ENCODE measurements around the gene WDFY4. TPM values are rescaled to one million over a fixed set of nuclear protein-coding genes. Genes with fewer than 3 reads are reported as not detected.

Gene WDFY4
- total and polyA plus RNA-seq, 2 donors (not counting 1 experiment from before 2014, with no cell fraction given) = 0.06 to 0.66 TPM

- H3K27ac ChIP-seq (ENCODE audit: insufficient read depth, low read length) = no peak overlapping the region
- H3K79me2 ChIP-seq (ENCODE audit: control insufficient read depth, insufficient read depth, low read length) = no peaks in the 10 kb centered on the region
- no peaks in the 10 kb centered on the region for H3K36me3 ChIP-seq (ENCODE audit: control insufficient read depth, insufficient read depth, low read length)
- H3K9me3 ChIP-seq (ENCODE audit: control insufficient read depth, insufficient read depth, low read depth, low read length) = no peaks in the 10 kb centered on the region
- no peak for DNase-seq (ENCODE audit: low read depth in 2 of 2)
- TF ChIP-seq CTCF (conservative IDR thresholded peaks at IDR 0.05 in 1 of 2, IDR thresholded peaks at IDR 0.05 in 1 of 2; ENCODE audit: low read depth in 1 of 2, low read length in 2 of 2) = no peak
- TF ChIP-seq EZH2 (IDR thresholded peaks at IDR 0.05; ENCODE audit: low read length, missing control alignments) = no peak
- H3K4me3 ChIP-seq (replicated peaks in 1 of 4; ENCODE audit: control extremely low read depth in 1 of 4, insufficient read depth in 1 of 4, low read depth in 3 of 4, low read length in 4 of 4) = no peak overlapping the region
- H3K9ac ChIP-seq (ENCODE audit: insufficient read depth, low read length) = no peak overlapping the region
- H4K20me1 ChIP-seq (ENCODE audit: control insufficient read depth, extremely low read depth, insufficient read depth, low read length) = no peaks in the 10 kb centered on the region
- H3K27me3 ChIP-seq (ENCODE audit: control insufficient read depth, insufficient read depth, low read length) = peaks cover 6% of the 10 kb centered on the region
- no peak overlapping the region for H3K4me2 ChIP-seq (ENCODE audit: extremely low read depth, insufficient read depth, low read length)
- H2AFZ ChIP-seq (ENCODE audit: low read length) = no peak overlapping the region
- H3K4me1 ChIP-seq (ENCODE audit: control insufficient read depth, extremely low read depth, insufficient read depth, low read length) = no peaks in the 10 kb centered on the region
Observed at GRCh38 chr10:48769706-48770435, 85.2 kb downstream of the WDFY4 start.

GRCh38 chr10:48770561-48771089, 86.0 kb downstream of the WDFY4 start:
- Histone ChIP-seq H3K79me2 (ENCODE audit: control insufficient read depth, insufficient read depth, low read length) (no peaks in the 10 kb centered on the region), H3K27ac (ENCODE audit: insufficient read depth, low read length) (no peak overlapping the region), H2AFZ (ENCODE audit: low read length) (no peak overlapping the region), H3K4me2 (ENCODE audit: extremely low read depth, insufficient read depth, low read length) (no peak overlapping the region), H4K20me1 (ENCODE audit: control insufficient read depth, extremely low read depth, insufficient read depth, low read length) (no peaks in the 10 kb centered on the region), H3K9me3 (ENCODE audit: control insufficient read depth, insufficient read depth, low read depth, low read length) (no peaks in the 10 kb centered on the region), H3K9ac (ENCODE audit: insufficient read depth, low read length) (no peak overlapping the region), H3K27me3 (ENCODE audit: control insufficient read depth, insufficient read depth, low read length) (peaks cover 6% of the 10 kb centered on the region), H3K4me3 (replicated peaks in 1 of 4; ENCODE audit: control extremely low read depth in 1 of 4, insufficient read depth in 1 of 4, low read depth in 3 of 4, low read length in 4 of 4) (no peak overlapping the region), H3K36me3 (ENCODE audit: control insufficient read depth, insufficient read depth, low read length) (no peaks in the 10 kb centered on the region), H3K4me1 (ENCODE audit: control insufficient read depth, extremely low read depth, insufficient read depth, low read length) (no peaks in the 10 kb centered on the region)
- TF ChIP-seq CTCF (conservative IDR thresholded peaks at IDR 0.05 in 1 of 2, IDR thresholded peaks at IDR 0.05 in 1 of 2; ENCODE audit: low read depth in 1 of 2, low read length in 2 of 2) (no peak), EZH2 (IDR thresholded peaks at IDR 0.05; ENCODE audit: low read length, missing control alignments) (no peak)
- no peak for DNase-seq (ENCODE audit: low read depth in 2 of 2)

- TF ChIP-seq EZH2 (IDR thresholded peaks at IDR 0.05; ENCODE audit: low read length, missing control alignments) (no peak), CTCF (conservative IDR thresholded peaks at IDR 0.05 in 1 of 2, IDR thresholded peaks at IDR 0.05 in 1 of 2; ENCODE audit: low read depth in 1 of 2, low read length in 2 of 2) (no peak)
- Histone ChIP-seq H3K27me3 (ENCODE audit: control insufficient read depth, insufficient read depth, low read length) (peaks cover 6% of the 10 kb centered on the region), H3K9ac (ENCODE audit: insufficient read depth, low read length) (no peak overlapping the region), H3K36me3 (ENCODE audit: control insufficient read depth, insufficient read depth, low read length) (no peaks in the 10 kb centered on the region), H3K4me1 (ENCODE audit: control insufficient read depth, extremely low read depth, insufficient read depth, low read length) (no peaks in the 10 kb centered on the region), H3K79me2 (ENCODE audit: control insufficient read depth, insufficient read depth, low read length) (no peaks in the 10 kb centered on the region), H3K27ac (ENCODE audit: insufficient read depth, low read length) (no peak overlapping the region), H4K20me1 (ENCODE audit: control insufficient read depth, extremely low read depth, insufficient read depth, low read length) (no peaks in the 10 kb centered on the region), H2AFZ (ENCODE audit: low read length) (no peak overlapping the region), H3K4me2 (ENCODE audit: extremely low read depth, insufficient read depth, low read length) (no peak overlapping the region), H3K4me3 (replicated peaks in 1 of 4; ENCODE audit: control extremely low read depth in 1 of 4, insufficient read depth in 1 of 4, low read depth in 3 of 4, low read length in 4 of 4) (no peak overlapping the region), H3K9me3 (ENCODE audit: control insufficient read depth, insufficient read depth, low read depth, low read length) (no peaks in the 10 kb centered on the region)
- no peak for DNase-seq (ENCODE audit: low read depth in 2 of 2)
Observed at GRCh38 chr10:48771234-48771633, 86.6 kb downstream of the WDFY4 start.
